CD4-positive, alpha-beta T cell treated with Interferon alpha-2 for 1 hour (primary cell): ENCODE data around the gene FNDC3B.
"Not testable (repeated sequence)": the region's sequence is repeated elsewhere in the genome, so short reads cannot be mapped to it uniquely, and the experiment has no call there.

Source experiments
- DNase-seq, 2 donors: peaks; one replicate each; pipeline ENCODE4 v3.0.0-alpha.2; 2020 to 2022

Gene FNDC3B

DNA sequence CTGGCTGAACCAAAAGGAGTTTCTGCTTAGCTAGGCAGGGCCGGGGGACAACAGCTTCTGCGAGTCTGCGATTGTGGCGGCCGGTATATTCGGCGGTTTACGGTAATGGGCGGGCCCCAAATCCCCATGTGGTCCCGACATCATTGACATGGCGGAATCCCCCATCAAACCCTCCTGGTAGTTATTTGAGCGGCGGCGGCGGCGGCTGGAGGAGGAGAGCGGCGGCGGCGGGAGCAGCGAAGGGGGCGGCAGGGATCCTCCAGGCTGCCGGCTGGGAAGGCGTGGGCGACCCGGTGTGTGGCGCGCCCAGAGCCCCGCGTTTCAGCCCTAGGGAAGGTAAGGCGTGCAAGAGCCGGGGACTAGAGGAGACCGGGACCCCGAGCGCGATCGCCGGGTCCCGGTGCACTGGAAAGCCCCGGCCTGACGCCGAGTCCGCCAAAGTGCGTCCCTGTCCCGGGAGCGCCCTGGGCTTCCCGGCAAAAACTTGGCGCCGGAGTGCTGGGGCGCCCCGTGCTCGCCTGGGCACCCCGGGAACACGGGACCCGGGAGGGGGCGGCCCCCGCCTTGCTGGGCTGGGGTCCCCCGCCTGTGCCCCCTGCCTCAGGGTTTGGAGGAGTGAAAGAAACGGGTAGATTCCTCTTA, at the start of gene FNDC3B:
TSS of gene FNDC3B (plus strand) at position 143 of the 642 bp plus-strand sequence. CDS start 72,902 bp downstream, outside the sequence.
- DNase-seq = peak; percentile 91 to 94

GRCh38 chr3:171990239-171990638, 49.1 kb upstream of the FNDC3B start:
- DNase-seq = not testable (repeated sequence)

DNA sequence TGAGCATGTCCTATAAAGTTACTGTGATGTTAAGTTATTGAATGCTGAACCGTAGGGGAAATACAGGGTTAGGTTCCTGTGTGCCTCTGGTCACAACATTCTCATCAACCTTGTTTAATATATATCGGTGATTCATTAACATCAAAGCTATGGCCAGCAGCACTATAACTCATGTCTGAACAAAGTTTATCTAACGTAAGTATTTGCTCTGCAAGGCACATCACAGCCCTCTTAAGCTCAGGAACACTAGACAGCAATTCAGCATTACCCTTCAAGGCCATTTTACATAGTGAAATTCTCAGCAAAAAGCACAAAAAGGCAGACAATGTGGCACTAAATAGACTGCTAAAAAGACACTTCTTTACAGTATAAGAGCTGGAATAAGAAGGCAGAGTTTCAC, 48.2 kb upstream of the FNDC3B start:
- no peak for DNase-seq

- DNase-seq = no peak
Observed at GRCh38 chr3:171994646-171995428, 44.5 kb upstream of the FNDC3B start.

DNA sequence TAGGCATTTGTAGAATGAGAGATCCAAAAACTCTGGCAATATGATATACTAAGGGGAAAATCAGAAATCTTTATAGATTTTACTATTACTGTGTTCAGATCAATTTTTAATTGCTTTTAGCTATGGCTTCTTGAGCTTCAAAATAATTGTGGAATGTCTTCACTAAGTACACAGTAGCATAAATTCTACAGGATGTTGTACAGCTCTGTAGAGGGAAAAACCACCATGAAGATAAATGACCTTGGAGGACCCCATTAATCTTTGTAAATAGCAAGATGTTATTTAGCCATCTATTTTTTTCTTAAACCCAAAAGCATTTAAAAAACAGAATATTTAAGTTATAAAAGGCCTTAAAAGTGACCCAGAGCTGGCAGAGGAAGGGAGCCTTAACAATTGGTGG, 43.9 kb upstream of the FNDC3B start:
- no peak for DNase-seq

GRCh38 chr3:171996178-171996817, 43.1 kb upstream of the FNDC3B start:
- DNase-seq = no peak

GRCh38 chr3:171998731-171999130, 40.6 kb upstream of the FNDC3B start:
- not testable (repeated sequence) for DNase-seq

GRCh38 chr3:172001616-172002015, 37.8 kb upstream of the FNDC3B start:
- DNase-seq = not testable (repeated sequence)

DNA sequence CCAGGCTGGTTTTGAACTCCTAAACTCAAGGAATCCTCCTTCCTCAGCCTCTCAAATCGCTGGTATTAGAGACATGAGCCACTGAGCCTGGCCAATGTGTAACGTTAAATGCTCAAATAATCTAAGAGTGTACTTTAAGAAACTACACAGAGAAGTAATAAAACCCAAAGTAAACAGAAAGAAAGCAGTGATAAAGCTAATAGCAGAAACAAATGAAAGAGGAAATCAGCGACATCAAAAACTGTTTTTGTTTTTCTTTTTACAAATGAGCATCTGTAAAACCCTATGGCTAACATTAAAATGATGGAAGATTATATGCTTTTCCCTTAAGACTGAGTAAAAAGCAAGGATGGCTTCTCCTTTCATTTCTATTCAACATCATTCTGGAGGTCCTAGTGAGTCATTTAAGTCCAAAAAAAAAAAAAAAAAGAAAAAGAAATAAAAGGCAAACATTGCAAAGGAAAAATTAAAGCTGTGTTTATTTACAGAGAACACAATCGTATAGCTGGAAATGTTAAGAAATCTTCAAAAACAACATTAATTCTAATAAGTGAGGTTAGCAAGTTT, 36.8 kb upstream of the FNDC3B start:
- DNase-seq = no peak

- DNase-seq = no peak
Observed at GRCh38 chr3:172003146-172003545, 36.2 kb upstream of the FNDC3B start.

- no peak for DNase-seq
Observed at GRCh38 chr3:172007065-172007370, 32.4 kb upstream of the FNDC3B start.

DNA sequence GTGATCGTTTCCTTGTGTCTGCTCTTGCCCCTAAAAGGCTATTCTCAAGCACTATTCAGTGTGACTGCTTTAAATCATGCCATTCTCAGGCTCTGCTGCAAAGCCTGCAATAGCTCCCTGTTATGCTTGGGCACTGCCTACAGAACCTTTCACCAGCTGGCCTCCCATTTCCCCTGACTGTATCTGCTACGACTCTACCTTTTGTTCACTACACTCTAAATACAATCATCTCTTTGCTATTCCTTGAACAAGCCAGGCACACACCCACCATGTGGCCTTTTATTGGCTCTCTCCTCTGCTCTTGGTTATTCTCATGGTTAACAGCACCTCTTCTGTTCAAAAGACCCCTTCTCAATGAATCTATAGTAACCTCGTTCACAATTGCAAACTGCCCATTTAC, 29.6 kb upstream of the FNDC3B start:
- DNase-seq = no peak

- no peak for DNase-seq
Observed at GRCh38 chr3:172012775-172013174, 26.6 kb upstream of the FNDC3B start.

DNA sequence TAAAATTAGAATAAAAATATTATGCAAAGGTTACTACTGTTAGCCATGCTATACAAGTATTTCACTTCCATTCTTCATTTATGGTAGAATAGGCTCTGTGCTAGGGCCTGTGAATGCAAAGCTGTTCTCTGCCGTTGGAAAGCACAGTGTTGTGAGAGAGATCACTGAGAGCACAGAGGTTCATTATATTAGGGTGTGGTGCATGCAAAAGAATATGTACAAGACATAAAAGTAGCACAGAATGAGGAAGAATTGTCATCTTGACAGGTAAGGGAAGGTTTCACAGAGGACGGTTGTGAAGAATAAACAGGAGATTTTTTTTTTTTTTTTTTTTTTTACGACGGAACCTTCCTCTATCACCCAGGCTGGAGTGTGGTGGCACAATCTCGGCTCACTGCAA, 25.2 kb upstream of the FNDC3B start:
- DNase-seq = no peak

- DNase-seq = no peak
Observed at GRCh38 chr3:172018364-172018763, 21.0 kb upstream of the FNDC3B start.

GRCh38 chr3:172020763-172021162, 18.6 kb upstream of the FNDC3B start:
- no peak for DNase-seq

GRCh38 chr3:172021164-172021563, 18.2 kb upstream of the FNDC3B start:
- DNase-seq = no peak

GRCh38 chr3:172021859-172022258, 17.5 kb upstream of the FNDC3B start:
- DNase-seq = no peak

DNA sequence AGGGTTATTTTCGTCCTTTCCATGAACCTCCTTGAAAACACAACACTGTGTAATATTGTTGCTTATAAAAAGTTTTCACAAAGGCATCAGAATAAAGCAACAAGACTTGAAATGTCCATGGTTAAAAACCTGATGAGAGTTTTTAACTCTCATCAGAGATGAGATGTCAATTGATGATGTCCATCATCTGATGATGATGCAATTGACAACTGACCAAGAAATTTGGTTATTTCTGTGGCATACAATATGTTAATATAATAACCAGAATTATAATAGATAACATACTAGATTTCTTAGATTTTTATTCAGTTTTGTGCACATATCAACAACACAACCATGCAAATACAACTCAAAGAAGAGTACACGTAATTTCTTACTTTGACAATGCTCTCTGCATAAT, 15.5 kb upstream of the FNDC3B start:
- no peak for DNase-seq

DNA sequence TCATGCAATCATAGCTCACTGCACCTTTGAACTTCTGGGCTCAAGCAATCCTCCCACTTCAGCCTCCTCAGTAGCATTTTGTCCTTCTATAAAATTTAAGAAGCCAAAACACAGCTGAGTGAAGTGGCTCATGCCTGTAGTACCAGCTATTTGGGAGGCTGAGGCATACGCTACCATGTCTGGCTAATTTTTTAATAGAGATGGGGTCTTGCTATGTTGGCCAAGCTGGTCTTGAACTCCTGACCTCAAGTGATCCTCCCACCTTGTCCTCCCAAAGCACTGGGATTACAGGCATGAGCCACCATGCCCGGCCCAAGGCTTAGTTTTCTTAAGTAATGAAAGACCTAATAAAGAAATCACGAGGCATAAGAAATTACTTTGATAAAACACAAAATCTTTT, 14.7 kb upstream of the FNDC3B start:
- DNase-seq = no peak

DNA sequence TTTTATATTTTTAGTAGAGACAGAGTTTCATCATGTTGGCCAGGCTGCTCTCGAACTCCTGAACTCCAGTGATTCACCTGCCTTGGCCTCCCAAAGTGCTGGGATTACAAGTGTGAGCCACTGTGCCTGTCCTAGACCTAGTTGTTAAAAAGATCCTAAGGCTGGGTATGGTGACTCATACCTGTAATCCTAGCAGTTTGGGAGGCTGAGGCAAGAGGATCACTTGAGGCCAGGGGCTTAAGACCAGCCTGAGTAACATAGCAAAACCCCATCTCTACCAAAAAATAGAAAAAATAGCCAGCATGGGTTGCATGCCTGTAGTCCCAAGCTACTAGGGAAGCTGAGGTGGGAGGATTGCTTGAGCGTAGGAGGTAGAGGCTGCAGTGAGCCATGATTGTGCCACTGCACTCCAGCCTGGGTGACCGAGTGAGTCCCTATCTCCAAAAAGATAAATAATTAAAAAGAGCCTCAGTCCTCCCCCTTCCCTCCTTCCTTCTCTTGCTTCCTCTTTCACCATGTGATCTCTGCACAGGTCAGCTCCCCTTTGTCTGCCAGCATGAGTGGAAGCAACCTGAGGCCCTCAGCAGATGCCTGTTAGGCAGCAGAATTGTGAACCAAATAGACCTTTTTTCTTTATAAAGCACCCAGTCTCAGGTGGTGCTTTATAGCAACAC, 9.8 kb upstream of the FNDC3B start:
- DNase-seq = no peak

DNA sequence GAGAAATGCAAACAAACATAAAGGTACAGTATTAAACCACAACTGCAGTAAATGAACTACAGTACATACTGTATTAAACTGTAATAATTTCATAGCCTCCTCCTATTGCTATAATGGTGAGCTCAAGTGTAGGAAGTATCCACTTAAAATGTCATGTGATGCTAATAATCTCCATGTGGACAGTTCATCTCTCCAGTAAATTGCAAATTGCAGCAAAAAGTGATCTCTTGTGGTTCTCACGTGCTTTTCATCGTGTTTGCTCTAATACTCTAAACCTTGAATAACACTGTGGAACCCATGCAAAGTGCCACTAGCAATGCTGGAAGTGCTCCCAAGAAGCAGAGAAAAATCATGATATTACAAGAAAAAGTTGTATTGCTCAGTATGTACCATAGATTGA, 9.2 kb upstream of the FNDC3B start:
- no peak for DNase-seq

GRCh38 chr3:172031996-172032395, 7.4 kb upstream of the FNDC3B start:
- DNase-seq = no peak
